GM12878 (cell line): Measurements from ENCODE around the gene SLC15A3. TPM values are rescaled to one million over a fixed set of nuclear protein-coding genes. Genes with fewer than 3 reads are reported as not detected.
A peak's percentile ranks its signal among the peaks of the same experiment; 100 is the strongest.

Source experiments
- ASH2L ChIP-seq: fragments of 300-600, 200-600 bp; sonication (generic); IDR thresholded peaks from 2 replicates; pipeline ENCODE4 v1.6.1; 2017; ENCODE audit warnings: low read depth, mild to moderate bottlenecking, borderline replicate concordance
- BRCA1 ChIP-seq: IDR thresholded peaks from 2 replicates; pipeline ENCODE4 v1.6.1; 2011; ENCODE audit warnings: low read depth, low read length, improper control_type of control experiment
- CBFB ChIP-seq: IDR thresholded peaks from 2 replicates; pipeline ENCODE4 v1.6.1; 2016; ENCODE audit warnings: antibody characterized with exemption, low read depth
- CHD4 ChIP-seq: fragments of 200-600 bp; sonication (generic); IDR thresholded peaks from 2 replicates; pipeline ENCODE4 v1.6.1; 2016; ENCODE audit warnings: mild to moderate bottlenecking
- ESRRA ChIP-seq: IDR thresholded peaks from 2 replicates; pipeline ENCODE4 v1.6.1; 2012; ENCODE audit warnings: mild to moderate bottlenecking, low read length, improper control_type of control experiment
- EZH2 ChIP-seq: IDR thresholded peaks from 2 replicates; pipeline ENCODE4 v1.6.1; 2012; ENCODE audit warnings: low read depth, mild to moderate bottlenecking, control low read depth, inconsistent platforms, low read length, borderline replicate concordance; ENCODE audit not compliant: control insufficient read depth
- MEF2B ChIP-seq: fragments of 450-650 bp; IDR thresholded peaks from 2 replicates; pipeline ENCODE4 v1.6.1; 2018; ENCODE audit warnings: mild to moderate bottlenecking, moderate library complexity; ENCODE audit not compliant: partially characterized antibody, poor library complexity, severe bottlenecking
- MYC ChIP-seq: IDR thresholded peaks from 2 replicates; pipeline ENCODE4 v1.6.1; 2011; ENCODE audit warnings: mild to moderate bottlenecking, low read length, moderate library complexity, inconsistent platforms; ENCODE audit not compliant: insufficient read depth, insufficient replicate concordance, insufficient read length, severe bottlenecking
- NFXL1 ChIP-seq: fragments of 450-650 bp; IDR thresholded peaks from 2 replicates; pipeline ENCODE4 v1.6.1; 2017; ENCODE audit warnings: antibody characterized with exemption, mild to moderate bottlenecking, borderline replicate concordance
- NFYB ChIP-seq: IDR thresholded peaks from 2 replicates; pipeline ENCODE4 v1.6.1; 2011; ENCODE audit warnings: low read depth, mild to moderate bottlenecking, low read length, improper control_type of control experiment, moderate library complexity; ENCODE audit not compliant: insufficient read depth
- POLR2AphosphoS5 ChIP-seq: IDR thresholded peaks from 2 replicates; pipeline ENCODE4 v1.6.1; 2011; ENCODE audit warnings: mild to moderate bottlenecking, low read length, inconsistent platforms
- RELA ChIP-seq: fragments of 450-650 bp; IDR thresholded peaks from 2 replicates; pipeline ENCODE4 v1.8.0; 2014; ENCODE audit warnings: borderline replicate concordance; ENCODE audit not compliant: partially characterized antibody
- SMC3 ChIP-seq: IDR thresholded peaks from 2 replicates; pipeline ENCODE4 v1.6.1; 2011; ENCODE audit warnings: low read length, improper control_type of control experiment, borderline replicate concordance
- SUPT20H ChIP-seq: IDR thresholded peaks from 2 replicates; pipeline ENCODE4 v1.6.1; 2011; ENCODE audit warnings: low read depth, mild to moderate bottlenecking, low read length, moderate library complexity, borderline replicate concordance; ENCODE audit not compliant: control insufficient read depth
- TCF7 ChIP-seq: IDR thresholded peaks from 2 replicates; pipeline ENCODE4 v1.6.1; 2014; ENCODE audit warnings: antibody characterized with exemption, borderline replicate concordance
- polyA plus RNA-seq, 11 experiments: library from polyadenylated mRNA; depleted of rRNA in 4 of 11; unstranded in 6 of 11; stranded (reverse) in 5 of 11; fragments of >200 nt; fragmentation: Nextera tagmentation in 4 of 11; fragmentation: Illumina TruSeq in 1 of 11; extraction: Ambion mirVana in 4 of 11; extraction: Trizol in 1 of 11; gene quantifications; 1 replicate in 1 of 11; 2 replicates in 10 of 11; pipeline versions ENCODE4 v1.2.1 to v1.2.3, GENCODE V29; 2011 to 2016; ENCODE audit warnings: inconsistent platforms in 2 of 11, missing spikeins in 2 of 11, low read depth in 1 of 11
- total RNA-seq, 4 experiments: library from RNA; depleted of rRNA in 3 of 4; stranded (reverse); fragments of >200 nt in 3 of 4; fragmentation: Illumina TruSeq in 1 of 4; extraction: Trizol in 1 of 4; gene quantifications; 2 replicates each; pipeline versions ENCODE4 v1.2.1 to v1.2.3, GENCODE V29; 2013 to 2021
- TF ChIP-seq, protein P1 (sequence below): fragments of 450-650 bp; formaldehyde crosslinking; IDR thresholded peaks from 2 replicates; pipeline ENCODE4 v1.4.0; 2022; ENCODE audit warnings: mild to moderate bottlenecking, moderate library complexity
- TF ChIP-seq, protein P2 (sequence below): IDR thresholded peaks from 2 replicates; pipeline ENCODE4 v1.6.1; 2012; ENCODE audit warnings: low read depth, low read length, improper control_type of control experiment
- TF ChIP-seq, protein P3 (sequence below): fragments of 450-650 bp; IDR thresholded peaks from 2 replicates; pipeline ENCODE4 v1.6.1; 2017; ENCODE audit warnings: mild to moderate bottlenecking, moderate library complexity

SLC15A3 gene
- total and polyA plus RNA-seq, 10 of the 15 experiments (the other 5 are each of a cell fraction or from before 2014, with no cell fraction given): 17.7 to 102 (median 55.8) TPM

DNA sequence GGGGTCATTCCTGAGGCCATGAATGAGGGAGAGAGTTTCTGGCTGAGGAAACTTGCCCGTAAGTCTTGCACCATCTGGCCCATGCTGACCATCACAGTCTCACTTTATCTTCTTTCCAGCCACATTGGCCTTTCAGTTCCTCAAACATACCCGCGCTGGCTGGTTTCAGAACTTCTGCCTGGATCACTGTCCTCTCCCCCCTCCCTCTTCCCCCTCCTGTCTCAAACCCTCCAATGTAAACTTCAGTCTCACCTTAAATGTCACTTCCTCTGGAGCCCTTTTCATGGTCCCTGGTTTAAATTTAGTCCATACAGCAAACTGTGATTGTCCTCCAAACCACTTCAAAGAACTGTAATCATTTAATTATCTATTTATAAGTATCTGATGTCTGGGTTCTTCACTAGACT, 41.7 kb downstream of the SLC15A3 start (continued):
- TF ChIP-seq, protein P1, sequence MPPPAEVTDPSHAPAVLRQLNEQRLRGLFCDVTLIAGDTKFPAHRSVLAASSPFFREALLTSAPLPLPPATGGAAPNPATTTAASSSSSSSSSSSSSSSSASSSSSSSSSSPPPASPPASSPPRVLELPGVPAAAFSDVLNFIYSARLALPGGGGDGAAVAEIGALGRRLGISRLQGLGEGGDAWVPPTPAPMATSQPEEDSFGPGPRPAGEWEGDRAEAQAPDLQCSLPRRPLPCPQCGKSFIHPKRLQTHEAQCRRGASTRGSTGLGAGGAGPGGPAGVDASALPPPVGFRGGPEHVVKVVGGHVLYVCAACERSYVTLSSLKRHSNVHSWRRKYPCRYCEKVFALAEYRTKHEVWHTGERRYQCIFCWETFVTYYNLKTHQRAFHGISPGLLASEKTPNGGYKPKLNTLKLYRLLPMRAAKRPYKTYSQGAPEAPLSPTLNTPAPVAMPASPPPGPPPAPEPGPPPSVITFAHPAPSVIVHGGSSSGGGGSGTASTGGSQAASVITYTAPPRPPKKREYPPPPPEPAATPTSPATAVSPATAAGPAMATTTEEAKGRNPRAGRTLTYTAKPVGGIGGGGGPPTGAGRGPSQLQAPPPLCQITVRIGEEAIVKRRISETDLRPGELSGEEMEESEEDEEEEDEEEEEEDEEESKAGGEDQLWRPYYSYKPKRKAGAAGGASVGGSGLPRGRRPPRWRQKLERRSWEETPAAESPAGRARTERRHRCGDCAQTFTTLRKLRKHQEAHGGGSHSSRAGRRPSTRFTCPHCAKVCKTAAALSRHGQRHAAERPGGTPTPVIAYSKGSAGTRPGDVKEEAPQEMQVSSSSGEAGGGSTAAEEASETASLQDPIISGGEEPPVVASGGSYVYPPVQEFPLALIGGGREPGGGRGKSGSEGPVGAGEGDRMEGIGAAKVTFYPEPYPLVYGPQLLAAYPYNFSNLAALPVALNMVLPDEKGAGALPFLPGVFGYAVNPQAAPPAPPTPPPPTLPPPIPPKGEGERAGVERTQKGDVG (CRISPR knock-in tag): no peak
- 0 out of 2 replicates have a peak, but pooled peaks have one; percentile 66 for TF ChIP-seq CBFB
- no peak for TF ChIP-seq ASH2L
- TF ChIP-seq POLR2AphosphoS5: 0 out of 2 replicates have a peak, but pooled peaks have one; percentile 31
- peak; percentile 92 for TF ChIP-seq MEF2B
- TF ChIP-seq NFXL1: no peak
- no peak for TF ChIP-seq SUPT20H
- no peak for TF ChIP-seq RELA
- no peak for TF ChIP-seq EZH2
- TF ChIP-seq, protein P2, sequence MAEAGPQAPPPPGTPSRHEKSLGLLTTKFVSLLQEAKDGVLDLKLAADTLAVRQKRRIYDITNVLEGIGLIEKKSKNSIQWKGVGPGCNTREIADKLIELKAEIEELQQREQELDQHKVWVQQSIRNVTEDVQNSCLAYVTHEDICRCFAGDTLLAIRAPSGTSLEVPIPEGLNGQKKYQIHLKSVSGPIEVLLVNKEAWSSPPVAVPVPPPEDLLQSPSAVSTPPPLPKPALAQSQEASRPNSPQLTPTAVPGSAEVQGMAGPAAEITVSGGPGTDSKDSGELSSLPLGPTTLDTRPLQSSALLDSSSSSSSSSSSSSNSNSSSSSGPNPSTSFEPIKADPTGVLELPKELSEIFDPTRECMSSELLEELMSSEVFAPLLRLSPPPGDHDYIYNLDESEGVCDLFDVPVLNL: no peak
- no peak for TF ChIP-seq SMC3
- no peak for TF ChIP-seq CHD4
- no peak for TF ChIP-seq NFYB
- no peak for TF ChIP-seq ESRRA
- TF ChIP-seq, protein P3, sequence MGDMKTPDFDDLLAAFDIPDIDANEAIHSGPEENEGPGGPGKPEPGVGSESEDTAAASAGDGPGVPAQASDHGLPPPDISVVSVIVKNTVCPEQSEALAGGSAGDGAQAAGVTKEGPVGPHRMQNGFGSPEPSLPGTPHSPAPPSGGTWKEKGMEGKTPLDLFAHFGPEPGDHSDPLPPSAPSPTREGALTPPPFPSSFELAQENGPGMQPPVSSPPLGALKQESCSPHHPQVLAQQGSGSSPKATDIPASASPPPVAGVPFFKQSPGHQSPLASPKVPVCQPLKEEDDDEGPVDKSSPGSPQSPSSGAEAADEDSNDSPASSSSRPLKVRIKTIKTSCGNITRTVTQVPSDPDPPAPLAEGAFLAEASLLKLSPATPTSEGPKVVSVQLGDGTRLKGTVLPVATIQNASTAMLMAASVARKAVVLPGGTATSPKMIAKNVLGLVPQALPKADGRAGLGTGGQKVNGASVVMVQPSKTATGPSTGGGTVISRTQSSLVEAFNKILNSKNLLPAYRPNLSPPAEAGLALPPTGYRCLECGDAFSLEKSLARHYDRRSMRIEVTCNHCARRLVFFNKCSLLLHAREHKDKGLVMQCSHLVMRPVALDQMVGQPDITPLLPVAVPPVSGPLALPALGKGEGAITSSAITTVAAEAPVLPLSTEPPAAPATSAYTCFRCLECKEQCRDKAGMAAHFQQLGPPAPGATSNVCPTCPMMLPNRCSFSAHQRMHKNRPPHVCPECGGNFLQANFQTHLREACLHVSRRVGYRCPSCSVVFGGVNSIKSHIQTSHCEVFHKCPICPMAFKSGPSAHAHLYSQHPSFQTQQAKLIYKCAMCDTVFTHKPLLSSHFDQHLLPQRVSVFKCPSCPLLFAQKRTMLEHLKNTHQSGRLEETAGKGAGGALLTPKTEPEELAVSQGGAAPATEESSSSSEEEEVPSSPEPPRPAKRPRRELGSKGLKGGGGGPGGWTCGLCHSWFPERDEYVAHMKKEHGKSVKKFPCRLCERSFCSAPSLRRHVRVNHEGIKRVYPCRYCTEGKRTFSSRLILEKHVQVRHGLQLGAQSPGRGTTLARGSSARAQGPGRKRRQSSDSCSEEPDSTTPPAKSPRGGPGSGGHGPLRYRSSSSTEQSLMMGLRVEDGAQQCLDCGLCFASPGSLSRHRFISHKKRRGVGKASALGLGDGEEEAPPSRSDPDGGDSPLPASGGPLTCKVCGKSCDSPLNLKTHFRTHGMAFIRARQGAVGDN: no peak
- TF ChIP-seq MYC: no peak
- no peak for TF ChIP-seq BRCA1
- peak; percentile 96 for TF ChIP-seq TCF7
